NCI-H2107 (cell line): Measurements from ENCODE around the gene SOX8.
"Not testable (repeated sequence)": the region's sequence is repeated elsewhere in the genome, so short reads cannot be mapped to it uniquely, and the experiment has no call there.

Source experiments
- DNase-seq: peaks from one replicate; lab custom pipeline; 2025; lab: John Stamatoyannopoulos, UW

SOX8 gene

GRCh38 chr16:955766-956165 lies 25.8 kb upstream of the SOX8 start:
- DNase-seq = not testable (repeated sequence)

GRCh38 chr16:959232-960040 lies 22.1 kb upstream of the SOX8 start:
- no peak for DNase-seq

DNA sequence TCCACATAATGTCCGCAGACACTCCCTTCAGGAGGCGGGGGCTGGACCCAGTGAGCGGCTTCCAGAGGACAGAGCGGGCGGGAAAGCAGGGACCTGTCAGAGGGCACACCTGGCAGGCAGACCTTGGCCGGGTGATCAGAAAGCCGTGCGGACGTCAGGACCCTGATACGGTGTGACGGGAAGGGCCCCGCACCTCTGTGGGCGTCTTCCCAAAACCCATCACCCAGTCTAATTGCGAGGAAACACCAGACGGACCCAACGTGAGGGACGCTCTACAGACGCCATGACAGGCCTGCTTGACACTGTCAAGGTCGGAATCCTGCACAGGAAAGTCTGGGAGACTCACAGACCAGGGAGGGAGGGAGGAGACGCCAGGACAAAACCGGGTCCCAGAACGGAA lies 19.2 kb upstream of the SOX8 start:
- no peak for DNase-seq

GRCh38 chr16:962901-963814 lies 18.4 kb upstream of the SOX8 start:
- no peak for DNase-seq

GRCh38 chr16:963913-964312 lies 17.7 kb upstream of the SOX8 start:
- DNase-seq = no peak

DNA sequence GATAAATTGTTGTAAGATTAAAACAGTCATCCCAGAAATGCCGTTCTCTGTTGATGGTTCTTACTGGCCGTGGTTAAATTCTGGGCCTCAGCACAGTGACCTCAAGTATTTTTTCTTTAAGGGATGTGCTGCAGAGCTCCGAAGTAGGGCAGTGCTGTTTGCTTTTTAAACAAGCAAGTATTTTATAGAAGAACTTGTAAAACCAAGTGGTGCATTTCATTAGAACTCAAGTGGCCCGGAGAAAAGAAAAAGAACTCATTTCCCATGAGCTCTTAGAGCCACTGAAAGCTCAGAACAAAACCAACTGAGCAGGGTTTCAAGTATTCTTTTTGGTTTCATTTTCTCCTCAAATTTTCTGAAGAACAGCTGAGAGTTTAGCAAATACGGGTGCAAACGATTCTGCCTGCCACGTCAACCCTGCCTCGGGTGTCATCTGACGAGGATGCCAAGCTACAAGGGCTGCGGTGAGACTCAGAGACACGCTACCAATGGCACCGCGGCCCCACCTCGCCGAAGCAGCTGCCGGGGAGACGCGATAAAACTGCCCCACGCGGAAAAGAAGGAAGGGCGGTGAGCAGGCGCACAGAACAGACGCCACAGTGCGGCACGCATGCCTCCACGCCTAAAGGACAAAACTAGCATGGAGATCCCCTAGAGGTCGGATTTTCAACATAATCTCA lies 17.1 kb upstream of the SOX8 start:
- DNase-seq = peak; percentile 30

DNA sequence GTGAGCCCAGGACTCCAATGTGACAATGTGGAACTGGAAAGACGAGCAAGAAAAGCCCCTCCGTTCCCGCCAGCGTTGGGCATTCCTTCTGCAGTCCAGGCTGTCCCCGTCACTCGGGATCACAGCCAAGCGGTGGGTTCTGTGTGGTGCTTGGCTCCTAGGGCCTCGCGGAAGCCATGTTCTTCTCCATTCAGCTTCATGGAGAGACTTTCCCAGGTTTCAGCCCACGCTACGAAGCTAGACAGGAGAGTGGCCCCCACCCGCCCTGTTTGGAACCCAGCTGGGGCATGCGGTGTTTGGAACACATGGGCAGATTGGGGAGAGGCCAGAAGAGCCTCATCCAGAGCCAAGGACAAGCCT lies 16.6 kb upstream of the SOX8 start:
- no peak for DNase-seq

DNA sequence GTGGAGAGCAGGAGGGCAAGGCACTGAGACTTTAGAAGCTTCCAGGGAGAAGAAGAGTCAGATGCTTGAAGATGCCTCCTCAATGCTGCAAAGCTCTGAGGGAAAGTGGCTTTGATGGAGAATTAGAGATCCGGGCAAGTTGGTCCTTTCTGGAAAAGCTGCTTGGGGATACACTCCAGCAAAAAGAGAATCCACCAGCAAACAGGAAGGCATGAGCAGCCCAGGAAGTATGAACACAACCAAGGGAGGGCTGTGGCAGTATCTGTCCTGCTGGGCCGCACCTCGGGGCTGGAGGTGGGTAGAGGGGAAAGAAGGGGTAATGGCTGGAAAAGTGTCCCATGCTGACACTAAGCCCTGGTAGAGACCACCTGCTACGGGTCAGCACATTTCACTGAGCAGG lies 16.1 kb upstream of the SOX8 start:
- DNase-seq = no peak

- no peak for DNase-seq
Observed at GRCh38 chr16:966035-966434, 15.5 kb upstream of the SOX8 start.

DNA sequence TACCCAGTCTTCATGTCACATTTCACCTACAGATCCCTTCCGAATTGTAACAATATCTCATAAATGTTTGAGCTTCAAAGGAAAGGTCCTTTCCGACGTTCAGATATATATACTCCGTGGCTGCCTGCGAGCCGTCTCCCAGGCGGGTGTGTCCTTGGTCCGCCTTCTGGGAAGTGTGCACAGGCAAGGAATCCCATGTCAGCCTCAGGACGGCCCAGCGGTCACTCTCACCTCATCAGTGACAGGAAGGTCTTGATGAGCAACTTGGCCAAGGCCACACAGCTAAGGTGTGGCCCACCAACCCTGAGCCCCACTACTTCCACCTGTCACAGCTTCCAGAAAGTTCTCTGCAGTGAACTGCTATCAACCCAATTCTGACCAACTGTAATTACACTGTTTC lies 15.1 kb upstream of the SOX8 start:
- DNase-seq = no peak

DNA sequence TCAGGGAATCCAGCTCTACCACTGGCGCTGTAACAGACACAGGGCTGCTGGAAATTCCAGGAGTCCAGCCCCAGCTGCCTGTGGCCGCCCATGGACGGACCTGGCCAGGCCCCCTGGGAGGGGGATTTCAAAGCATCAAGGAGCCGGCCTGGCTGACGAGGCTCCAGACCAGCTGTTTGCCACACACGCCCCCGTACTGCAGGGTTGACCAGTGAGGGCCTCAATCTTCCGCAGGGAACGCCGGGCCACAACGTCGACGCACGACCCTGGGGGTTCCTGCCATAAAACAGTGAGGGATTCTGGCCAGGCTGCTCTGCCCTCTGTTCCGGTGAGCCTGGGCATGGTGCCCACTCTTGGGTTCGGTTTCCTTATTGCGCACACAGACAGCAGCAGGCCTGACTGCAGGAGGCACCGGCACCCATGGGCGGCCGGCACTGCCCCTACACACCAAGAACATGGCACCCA lies 14.5 kb upstream of the SOX8 start:
- no peak for DNase-seq

- no peak for DNase-seq
Observed at GRCh38 chr16:967546-968295, 13.8 kb upstream of the SOX8 start.

DNA sequence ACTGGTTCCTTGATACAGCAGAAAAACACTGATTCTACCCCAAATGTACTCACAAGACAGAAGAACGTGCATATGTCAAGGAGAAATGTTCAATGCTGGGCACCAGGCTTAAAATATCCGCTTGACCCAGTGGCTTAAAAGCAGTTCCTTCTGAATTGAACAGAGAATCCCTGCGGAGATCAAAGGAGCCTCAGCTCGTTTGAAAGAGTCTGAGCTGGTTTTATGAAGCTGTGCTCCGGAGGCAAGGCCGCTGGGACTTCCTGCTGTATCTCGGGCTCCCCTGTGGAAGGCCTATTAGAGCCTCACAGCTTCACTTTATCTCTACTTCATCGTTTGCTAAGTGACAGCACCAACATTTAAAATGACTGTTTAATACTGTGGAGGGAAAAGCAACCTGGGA lies 12.9 kb upstream of the SOX8 start:
- DNase-seq = no peak

- no peak for DNase-seq
Observed at GRCh38 chr16:969508-970385, 11.8 kb upstream of the SOX8 start.

- no peak for DNase-seq
Observed at GRCh38 chr16:970386-970765, 11.2 kb upstream of the SOX8 start.

- peak; percentile 79 for DNase-seq
Observed at GRCh38 chr16:970766-971581, 10.6 kb upstream of the SOX8 start, which contains the start of gene LMF1. Gene LMF1 (minus strand): TSS chr16:970984. CDS start chr16:970980, 4 bp downstream.

DNA sequence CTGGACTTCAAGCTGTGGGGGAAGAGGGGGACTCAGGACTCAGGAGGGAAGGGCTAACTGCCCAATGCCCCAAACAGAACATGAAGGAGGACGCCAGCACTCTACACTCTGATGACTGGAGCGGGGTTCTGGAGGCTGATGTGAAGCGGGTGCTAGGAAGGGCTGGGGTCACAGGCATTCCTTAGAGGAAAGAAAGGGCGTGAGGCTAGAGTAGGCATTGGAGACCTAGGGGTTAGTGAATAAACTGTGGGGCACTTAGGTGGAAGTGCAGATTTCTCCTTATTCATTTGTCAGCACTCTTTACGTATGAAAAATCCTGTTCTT lies 10.0 kb upstream of the SOX8 start:
- DNase-seq = no peak

GRCh38 chr16:971981-972315 lies 9.6 kb upstream of the SOX8 start:
- DNase-seq = no peak

DNA sequence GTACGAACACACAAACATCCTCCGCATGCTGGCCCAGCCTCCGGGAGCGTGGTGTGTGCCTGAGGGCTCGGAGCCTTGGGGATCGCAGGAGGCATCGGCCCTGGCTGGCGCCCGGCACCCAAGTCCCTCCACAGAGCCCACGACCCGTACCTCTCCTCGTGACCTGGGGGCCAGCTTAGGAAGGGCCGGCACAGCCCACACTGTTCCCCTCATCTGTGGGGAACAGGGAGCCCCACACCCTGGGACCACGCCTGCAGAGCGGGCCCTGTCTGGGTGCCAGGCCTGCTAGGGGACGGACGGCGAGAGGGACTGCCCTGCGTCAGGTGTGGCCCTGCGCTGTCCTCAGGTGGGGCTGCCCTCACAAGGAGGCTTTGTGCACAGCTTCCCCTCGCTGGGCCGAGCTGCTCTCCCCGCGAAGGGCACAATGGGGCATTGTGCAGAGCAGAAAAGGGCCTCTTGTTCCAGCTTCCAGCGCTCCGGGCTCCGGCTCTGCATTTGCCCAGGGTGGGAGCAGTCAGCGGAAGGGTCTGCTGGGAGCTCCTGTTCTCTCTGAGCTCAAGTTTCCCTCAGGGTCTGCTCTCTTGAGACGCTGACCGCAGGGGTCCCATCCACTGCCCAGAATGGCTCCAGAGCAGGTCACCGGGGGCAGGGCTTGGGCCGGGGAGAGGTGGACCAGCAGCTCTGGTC lies 9.1 kb upstream of the SOX8 start:
- no peak for DNase-seq

- no peak for DNase-seq
Observed at GRCh38 chr16:973366-973765, 8.2 kb upstream of the SOX8 start.
